Measurements from ENCODE around the gene U2AF1.
"Not testable (repeated sequence)": the region's sequence is repeated elsewhere in the genome, so short reads cannot be mapped to it uniquely, and the experiment has no call there.

The U2AF1 gene

DNA sequence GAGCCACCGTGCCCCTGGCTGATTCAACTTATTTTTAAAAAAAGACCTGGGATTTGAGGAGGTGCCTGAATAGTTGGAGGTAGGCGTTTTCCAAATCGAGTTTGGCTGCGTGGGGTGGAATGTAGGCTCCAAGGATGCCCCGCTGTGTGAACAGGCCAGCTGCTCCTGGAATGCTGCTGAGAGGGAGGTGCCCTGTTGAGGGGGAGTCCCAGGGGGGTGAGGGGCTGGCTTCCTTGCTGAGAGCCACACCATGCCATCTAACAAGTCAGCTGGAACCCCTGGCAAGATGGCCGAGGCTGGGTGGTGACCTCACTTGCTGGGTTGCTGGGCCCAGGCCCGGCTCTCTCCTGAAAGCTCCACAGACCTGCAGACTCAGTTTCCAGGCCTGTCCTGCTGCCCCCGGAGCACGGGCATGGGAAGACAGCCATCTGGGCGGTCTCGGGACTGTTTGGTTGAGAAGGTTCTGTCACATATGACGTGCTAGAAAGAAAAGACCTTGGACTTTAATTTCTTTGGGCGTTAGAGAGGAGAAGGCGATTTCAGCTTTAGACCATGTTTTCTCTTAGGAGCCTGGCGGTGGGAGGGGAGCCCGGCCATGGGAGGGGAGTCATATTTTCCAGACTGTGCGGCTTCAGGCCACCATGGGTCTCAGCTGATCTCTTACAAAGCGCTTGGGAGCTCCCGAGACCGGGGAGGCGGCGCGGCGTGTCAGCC is 24.6 kb downstream of the U2AF1 start:
- DNase-seq (ENCODE audit: extremely low read depth in 1 of 2, low read depth in 1 of 2): not testable (repeated sequence)

DNA sequence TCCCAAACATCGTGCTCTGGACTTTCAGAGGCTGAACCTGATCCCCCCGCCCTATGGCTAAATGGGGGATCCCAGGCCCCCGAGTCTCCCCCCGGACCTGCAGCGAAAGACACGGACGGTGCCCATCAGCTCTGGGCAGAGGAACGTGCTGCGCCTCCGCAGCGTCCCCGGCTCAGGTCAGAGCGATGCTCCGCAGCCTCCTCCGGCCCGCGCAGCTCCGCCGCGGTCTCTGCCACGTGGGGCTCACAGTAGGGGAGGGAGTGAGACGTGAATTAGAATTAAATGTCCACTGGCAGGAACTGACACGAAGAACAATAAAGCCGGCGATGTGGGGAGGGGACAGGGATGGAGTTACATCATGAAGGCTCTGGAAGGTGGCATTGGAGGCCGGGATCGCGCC is 30.7 kb downstream of the U2AF1 start:
- DNase-seq (ENCODE audit: extremely low read depth in 1 of 2, low read depth in 1 of 2): not testable (repeated sequence)

DNA sequence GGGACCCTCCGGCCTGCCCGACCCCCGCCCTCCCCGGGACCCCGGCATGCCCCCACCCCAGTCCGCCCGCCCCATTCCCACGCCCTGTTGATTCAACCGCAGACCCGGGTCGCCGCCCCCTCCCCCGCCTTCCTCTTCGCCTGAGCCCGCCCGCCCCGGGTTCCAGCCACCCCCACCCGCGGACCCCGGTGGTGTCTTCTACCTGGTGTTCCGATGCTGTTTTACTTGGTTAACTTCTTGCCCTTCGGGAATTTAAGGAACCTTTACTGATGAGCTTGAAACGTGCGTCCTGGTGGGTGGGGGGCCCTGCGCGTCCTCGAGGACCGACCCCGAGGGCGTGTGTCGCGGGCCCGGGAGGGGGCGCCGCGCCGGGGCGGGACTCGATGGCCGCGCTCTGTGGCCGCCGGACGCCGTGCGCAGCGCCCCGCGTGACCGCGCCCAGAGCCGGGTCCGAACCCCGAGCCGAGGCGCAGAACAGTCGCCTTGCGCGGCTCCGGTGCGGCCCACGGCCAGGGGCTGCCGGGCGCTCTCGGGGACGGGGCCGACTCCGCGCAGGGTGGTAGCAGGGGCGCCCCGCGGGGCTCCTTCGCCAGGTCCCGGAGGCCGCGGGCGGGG is 31.2 kb downstream of the U2AF1 start:
- not testable (repeated sequence) for DNase-seq (ENCODE audit: extremely low read depth in 1 of 2, low read depth in 1 of 2)

DNA sequence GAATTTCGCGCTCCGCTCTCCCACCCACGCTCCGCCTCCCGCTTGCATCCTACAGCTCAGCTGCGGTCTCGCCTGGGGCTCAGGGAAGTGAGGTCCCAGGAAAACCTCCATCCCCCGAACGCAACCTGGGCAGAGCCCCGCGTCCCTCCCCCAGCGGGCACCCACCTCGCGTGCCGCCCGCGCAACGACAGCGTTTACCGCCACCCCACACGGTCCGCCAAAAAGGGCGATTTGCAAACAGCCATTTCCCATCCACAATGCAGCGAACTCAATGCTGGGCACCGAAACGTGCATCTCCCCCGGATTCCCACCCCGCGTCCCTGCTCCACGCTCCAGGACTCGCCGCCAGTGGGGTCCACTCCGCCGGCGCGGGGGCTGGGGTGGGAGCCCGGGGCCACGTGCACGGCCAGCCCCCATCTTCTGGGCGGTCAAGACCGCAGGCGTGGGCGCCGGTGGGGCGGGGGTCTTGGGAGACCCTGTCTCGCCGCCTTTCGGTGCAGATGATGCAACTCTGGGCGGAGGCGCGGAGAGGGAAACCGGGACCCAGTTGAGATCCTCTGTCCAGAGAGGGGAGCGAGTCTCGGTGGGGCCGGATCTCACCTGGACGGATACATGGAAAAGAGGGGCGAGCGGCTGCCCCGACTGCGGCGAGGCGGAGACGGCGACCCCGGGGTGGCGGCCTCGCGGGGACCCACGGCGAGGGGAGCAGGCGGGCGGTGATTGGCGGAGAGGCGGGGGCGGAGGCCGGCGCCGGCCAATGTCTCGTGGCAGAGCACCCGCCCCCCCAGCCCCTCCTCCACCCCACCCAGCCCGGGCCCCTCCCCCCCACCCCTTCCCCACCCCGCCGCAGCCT is 32.0 kb downstream of the U2AF1 start, which contains the start of gene CBS:
Gene CBS (minus strand): TSS at position 666 of the 853 bp plus-strand sequence. CDS start 3,642 bp downstream, outside the sequence.
- DNase-seq (ENCODE audit: extremely low read depth in 1 of 2, low read depth in 1 of 2): not testable (repeated sequence)

DNA sequence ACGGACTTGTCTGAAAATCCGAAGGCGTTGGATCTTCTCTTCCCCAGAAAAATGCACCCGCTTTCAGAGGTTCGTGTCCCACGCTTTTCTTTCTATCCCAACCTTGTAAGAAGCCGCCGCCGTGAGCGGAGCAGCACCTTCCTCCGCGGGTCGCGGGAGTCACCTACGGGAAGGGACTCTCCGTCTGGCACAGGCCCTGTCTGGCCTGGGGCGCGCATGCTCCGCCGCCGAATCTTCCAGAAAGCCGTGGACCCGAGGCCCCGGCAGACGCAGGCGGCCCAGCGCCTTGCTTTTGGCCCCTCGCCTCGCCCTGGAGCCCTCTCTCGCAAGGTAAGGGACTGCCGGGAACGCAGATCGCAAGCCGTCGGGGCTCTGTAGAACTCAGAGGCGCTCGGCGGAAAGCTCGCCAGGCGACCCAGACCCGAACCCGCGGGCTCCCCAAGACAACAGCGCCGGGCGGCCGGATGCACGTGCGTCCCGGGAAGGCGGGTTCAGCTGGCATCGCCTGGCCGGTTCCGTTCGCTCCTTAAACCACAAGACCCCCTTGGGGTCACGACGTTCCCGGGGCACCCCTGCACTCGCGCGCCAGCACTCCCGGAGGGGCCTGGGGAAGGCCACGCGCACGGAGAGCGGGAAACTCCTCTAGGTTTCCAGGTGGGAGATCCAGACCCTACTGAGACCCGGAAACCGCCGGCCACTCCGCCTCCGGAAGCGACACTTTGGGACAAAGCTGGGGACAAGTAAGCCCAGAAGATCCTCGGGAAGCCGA is 32.8 kb downstream of the U2AF1 start:
- DNase-seq (ENCODE audit: extremely low read depth in 1 of 2, low read depth in 1 of 2): not testable (repeated sequence)

DNA sequence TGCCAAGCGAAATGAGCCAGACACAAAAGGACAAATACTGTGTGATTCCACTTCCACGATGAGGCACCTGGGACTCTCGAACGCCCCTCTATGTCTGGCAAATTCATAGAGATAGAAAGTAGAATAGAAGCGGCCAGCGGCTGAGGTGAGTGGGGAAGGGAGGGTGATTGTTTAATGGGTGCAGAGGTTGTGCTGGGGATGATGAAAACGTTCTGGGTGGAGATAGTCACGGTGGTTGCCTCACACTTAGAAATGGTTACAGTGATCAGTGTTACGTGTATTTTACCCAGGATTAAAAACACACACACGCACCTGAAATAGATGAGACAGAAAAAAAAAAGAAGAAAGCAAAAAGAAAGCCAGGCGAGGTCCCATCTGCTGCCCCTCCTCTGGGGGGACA is 34.6 kb downstream of the U2AF1 start:
- not testable (repeated sequence) for DNase-seq (ENCODE audit: extremely low read depth in 1 of 2, low read depth in 1 of 2)

DNA sequence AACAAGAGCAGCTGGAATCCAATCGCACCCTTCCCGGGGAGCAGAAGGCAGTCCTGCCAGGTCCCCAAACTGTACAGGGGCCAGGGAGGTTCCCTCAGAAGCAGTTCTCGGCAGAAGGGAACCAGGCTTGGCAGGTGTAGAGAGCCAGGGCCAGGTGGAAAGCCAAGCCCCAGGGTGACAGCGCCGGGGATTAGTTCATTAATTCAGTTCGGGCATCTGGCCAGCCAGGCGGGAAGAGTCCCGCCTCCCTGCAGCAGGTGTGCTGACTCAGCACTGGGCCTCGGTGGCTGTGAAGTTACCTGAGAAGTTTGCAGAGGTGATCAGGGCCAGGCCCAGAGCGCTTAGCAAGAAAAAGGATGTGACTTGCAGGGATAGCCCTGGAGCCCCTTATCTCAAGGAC is 37.7 kb downstream of the U2AF1 start:
- not testable (repeated sequence) for DNase-seq (ENCODE audit: extremely low read depth in 1 of 2, low read depth in 1 of 2)

DNA sequence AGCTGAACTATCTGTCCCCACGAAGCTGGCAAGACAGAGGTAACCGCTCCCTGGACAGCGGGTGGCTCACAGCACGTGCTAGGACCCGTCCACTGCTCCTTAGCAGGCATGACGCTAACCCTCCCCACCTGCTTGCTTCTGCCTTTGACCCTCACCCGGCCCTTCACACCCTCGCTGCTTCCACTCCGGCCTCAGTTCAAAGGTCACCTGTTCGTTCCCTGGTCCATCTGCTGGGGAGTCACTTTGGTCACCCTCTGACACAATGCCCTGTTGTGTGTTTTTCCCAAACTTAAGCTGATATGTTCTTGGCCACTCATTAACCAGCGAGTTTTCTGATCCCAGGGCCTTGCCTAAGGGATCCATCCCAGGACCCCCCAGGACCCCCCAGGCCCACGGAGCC is 39.3 kb downstream of the U2AF1 start:
- not testable (repeated sequence) for DNase-seq (ENCODE audit: extremely low read depth in 1 of 2, low read depth in 1 of 2)

DNA sequence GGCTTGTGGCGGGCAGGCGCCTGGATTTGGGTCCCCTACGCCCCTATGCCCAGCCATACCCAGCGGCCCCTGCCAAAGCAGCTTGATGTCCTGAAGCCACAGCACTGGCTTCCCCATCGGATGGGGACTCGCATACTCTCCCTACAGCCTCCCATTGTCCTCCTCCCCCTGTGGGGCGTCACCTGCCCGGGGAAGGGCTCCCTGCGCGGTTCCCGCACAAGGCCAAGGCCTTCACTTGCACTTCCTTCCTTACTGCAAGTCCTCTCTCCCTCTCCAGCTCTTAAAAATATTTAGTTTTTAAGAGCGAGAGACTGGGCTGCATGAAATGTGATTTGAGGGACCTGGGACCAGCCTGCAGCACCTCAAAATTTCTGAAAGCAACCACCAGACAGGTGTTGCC is 40.7 kb downstream of the U2AF1 start:
- not testable (repeated sequence) for DNase-seq (ENCODE audit: extremely low read depth in 1 of 2, low read depth in 1 of 2)

DNA sequence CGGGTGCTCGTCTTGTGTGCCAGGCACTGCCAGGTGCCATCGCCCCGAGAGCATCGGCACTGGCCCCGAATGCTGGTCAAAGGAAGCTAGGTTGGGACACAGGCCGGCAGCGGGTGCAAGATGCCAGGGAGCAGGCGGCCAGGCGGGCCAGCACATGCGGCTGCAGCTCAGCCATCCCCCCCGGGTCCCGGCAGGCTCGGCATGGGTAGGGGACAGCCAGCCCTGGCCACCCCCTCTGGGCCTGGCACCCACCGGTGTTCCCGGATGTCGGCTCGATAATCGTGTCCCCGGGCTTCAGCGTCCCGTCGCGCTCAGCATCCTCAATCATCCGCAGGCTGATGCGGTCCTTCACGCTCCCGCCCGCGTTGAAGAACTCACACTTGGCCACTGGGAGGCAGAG is 41.4 kb downstream of the U2AF1 start:
- not testable (repeated sequence) for DNase-seq (ENCODE audit: extremely low read depth in 1 of 2, low read depth in 1 of 2)

DNA sequence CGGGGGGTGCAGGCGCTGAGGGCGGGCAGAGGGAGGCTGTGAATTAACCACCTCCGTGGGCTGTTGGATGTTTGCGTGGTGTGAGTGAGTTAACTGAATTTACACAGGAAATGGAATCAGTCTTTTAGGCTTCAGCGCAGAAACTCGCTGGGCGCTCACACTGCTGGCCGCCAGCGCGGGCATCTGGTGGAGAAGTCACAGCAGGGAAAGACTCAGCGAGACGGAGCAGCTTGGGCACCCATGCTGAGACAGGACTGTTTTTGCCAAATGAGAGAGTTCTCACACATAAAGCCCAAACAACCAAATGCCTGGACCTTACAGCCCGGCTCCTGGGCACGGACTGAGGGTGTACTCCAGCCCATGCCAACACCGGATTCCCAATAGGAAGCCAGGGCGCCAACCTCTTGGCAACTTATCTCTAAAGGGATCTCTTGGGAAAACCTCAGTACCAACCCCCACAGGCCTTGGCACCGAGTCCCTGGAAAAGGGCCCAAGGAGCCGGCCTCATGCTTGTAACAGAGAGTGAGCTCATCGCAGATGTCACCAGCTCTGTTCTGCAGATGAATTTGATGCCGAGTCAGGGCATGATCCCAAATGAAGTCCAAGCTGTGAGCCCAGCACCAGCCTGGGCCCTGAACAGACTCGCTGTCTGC is 43.0 kb downstream of the U2AF1 start:
- not testable (repeated sequence) for DNase-seq (ENCODE audit: extremely low read depth in 1 of 2, low read depth in 1 of 2)

DNA sequence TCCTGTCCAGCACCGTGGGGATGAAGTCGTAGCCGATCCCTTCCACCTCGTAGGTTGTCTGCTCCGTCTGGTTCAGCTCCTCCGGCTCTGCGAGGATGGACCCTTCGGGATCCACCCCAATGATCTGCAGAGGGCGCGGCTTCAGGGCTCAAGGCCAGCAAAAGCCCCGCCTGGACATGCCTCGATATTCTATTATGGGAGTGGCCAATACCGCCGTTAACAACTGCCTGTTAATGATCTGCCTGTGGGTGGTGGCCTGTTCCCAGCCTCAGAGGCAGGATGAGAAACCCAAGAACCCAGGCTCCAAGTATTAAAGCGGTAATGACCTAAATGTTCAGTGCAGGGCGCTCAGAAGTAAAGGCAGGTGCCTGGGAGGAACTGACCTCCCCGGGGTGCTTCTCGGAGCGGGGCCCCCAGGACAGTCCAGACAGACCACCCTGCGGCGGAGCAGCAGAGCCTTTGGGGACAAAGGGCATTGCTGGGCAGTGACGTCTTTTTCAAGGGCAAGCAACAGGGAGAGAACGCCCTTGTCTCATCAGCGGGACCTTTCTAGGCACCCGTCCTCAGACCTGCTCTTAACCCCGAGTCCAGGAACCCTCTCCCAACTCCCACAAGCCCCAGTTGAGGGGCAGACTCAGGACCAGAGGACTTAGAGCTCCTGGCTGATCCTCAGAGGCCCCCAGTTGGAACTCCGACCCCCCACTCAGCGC is 44.3 kb downstream of the U2AF1 start:
- not testable (repeated sequence) for DNase-seq (ENCODE audit: extremely low read depth in 1 of 2, low read depth in 1 of 2)

DNA sequence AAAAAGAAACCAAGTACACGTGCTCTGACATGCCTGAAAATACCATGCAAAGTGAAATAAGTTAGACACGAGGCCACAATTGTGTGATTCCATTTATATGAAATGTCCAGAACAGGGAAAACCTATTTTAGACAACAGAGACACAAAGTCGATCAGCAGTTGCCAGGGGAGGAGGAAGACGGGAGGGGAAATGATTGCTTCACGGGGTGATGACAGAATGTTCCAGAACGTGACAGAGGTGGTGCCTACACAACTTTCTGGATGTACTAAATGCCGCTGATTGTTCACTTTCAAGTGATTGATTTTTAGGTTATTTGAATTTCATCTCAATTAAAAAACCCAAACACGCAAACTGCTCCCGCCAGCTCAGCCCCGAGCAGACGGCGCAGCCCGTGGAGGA is 54.3 kb downstream of the U2AF1 start:
- not testable (repeated sequence) for DNase-seq (ENCODE audit: extremely low read depth in 1 of 2, low read depth in 1 of 2)

DNA sequence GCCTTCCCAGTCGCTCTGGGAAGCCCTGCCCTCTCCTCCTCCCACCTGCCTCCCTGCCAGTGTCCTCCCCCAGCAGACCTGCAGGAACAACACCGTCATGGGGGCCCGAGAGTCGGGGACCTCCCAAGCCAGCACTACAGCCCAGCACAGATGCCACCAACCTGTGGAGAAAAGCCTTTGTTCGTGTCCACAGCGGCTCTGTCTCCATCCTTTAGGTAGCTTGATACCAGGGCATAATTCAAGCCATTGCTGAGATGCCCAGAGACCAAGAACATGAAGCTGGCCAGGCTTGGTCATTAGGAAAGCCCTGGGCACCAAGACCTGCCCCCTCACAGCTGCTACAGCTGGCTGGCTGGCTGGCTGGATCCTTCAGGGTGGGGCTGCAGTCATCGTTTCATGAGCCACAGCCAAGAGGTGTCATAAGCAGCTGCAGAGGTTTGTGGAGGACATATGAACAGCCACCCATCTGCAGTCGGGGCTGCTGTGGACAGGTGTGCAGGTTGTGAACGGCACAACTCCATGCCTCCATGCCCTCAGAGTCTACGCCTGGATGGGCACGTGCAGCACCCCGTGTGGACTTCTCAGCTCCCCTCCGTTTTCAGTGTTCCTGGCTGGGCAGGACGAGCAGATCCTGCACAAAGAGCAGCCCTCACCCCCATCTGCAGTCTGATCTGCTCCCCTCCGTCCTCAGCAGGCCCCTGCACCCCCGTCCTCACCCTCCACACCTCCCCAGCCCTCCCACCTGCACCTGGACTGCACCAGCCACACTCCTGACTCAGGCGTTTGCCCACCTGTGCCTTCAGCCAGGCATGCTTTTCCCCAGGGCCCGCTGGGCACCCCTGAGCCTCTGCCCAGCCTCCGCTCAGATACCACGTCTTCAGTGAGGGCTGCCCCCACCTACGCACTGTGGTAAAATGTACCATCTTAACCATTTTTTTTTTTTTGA is 61.2 kb downstream of the U2AF1 start:
- not testable (repeated sequence) for DNase-seq (ENCODE audit: extremely low read depth in 1 of 2, low read depth in 1 of 2)

DNA sequence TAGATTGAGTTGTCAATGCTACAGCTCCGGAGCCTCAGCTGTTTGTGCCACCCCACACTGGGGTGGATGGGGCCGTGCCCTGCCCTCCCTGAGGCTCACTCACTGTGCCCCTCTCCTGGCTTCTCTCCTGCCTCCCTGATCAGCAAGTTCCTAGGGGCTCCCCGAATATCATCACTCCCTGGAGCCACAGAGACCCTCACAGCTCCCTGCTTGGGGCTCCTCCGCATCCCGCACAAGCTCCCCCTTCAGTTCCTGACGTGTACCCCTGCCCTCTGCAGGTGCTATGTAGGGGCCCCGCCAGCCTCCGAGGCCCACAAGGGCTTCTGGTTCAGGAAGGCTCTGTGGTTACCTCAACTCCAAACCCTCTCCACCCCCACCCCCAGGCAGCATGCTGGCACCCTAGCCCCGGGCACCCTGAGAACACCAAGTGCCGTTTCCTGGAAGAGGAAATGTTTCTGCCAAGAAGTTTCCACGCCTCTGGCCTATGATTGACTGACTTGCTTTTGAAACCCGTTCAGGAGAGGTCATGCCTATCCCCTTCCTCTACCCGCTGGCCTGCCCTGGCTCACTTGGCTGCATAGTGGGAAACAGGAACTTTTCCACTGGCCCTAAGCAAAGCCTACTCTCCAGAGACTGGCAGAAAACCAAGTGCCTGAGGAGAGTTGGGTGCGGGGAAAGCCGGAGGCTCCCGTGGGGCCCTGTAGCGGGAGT is 62.0 kb downstream of the U2AF1 start:
- DNase-seq (ENCODE audit: extremely low read depth in 1 of 2, low read depth in 1 of 2): not testable (repeated sequence)

DNA sequence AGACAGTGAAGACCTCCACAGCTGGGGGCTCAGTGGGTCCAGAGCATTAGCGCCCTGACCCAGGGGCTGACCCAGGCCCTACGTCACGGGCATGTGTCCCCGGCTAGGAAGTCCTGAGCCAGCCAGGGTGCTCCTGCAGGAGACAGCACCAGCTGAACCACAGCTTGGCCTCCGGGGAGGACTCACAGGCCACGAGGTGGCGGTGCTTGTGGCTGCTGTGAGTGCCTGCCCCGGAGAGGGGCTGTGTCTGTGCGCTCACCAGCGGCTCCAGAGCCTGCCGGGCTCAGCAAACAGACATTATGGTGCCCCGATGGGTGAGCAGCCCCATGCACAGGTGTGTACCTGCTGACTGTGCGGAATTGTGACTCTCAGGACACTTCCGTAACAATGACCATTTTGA is 62.8 kb downstream of the U2AF1 start:
- DNase-seq (ENCODE audit: extremely low read depth in 1 of 2, low read depth in 1 of 2): not testable (repeated sequence)

DNA sequence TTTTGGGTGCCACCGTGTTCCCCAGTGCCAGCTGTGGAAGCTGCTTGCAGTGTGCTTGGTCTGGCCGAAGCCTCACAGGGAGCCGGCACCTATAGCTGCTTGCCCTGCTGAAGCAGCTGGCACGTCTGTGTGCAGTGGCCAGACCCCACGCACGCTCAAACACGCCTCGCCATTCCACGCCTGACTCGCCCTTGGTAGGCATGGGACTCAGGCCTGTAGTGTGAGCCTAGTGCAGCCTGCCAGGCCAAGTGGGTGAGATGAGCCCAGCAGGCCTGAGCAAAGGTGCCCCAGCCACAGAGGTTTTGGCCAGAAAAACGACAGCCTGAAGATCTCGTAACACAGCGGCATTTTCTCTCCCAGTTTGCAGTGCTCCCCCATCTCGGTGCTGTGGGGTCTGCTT is 64.1 kb downstream of the U2AF1 start:
- DNase-seq (ENCODE audit: extremely low read depth in 1 of 2, low read depth in 1 of 2): not testable (repeated sequence)
